H1 (cell line): ENCODE results near the gene PHF8. TPM values are rescaled to one million over a fixed set of nuclear protein-coding genes. Genes with fewer than 3 reads are reported as not detected.

ENCODE experiments used
- CTCF ChIA-PET: fragments of 300-600 bp; sonication (Branson Sonifier 250); formaldehyde crosslinking; loops from one replicate; lab custom pipeline; 2021; ENCODE audit not compliant: partially characterized antibody; lab: Charles Lee
- POLR2A ChIA-PET: fragments of 300-600 bp; sonication (Branson Sonifier 250); formaldehyde crosslinking; loops from one replicate; lab custom pipeline; 2021; ENCODE audit warnings: inconsistent platforms; ENCODE audit not compliant: partially characterized antibody; lab: Charles Lee
- DNase-seq, 2 experiments: peaks; one replicate each; pipeline versions ENCODE4 v3.0.0 to v3.0.0-alpha.2; 2010 to 2022; ENCODE audit warnings: low spot score in 2 of 2, low read depth in 1 of 2, mixed read lengths in 1 of 2
- FAIRE-seq: peaks from 2 replicates; lab custom pipeline; 2011; peaks lifted over from hg19 to GRCh38; lab: Jason Lieb, UNC
- H2AFZ ChIP-seq: 2 replicates; pipeline ENCODE4 v1.8.1; 2012; ENCODE audit warnings: low read length, inconsistent platforms
- H2AK5ac ChIP-seq: 2 replicates; pipeline ENCODE4 v1.6.1; 2013; ENCODE audit warnings: low read depth, low read length
- H2BK120ac ChIP-seq: replicated peaks from 2 replicates; pipeline ENCODE3; 2013; ENCODE audit warnings: low read depth, low read length, inconsistent platforms
- H2BK12ac ChIP-seq: 2 replicates; pipeline ENCODE4 v1.6.1; 2013; ENCODE audit warnings: low read depth, low read length
- H2BK15ac ChIP-seq: 2 replicates; pipeline ENCODE4 v1.6.1; 2013; ENCODE audit warnings: low read length
- H2BK20ac ChIP-seq: 2 replicates; pipeline ENCODE4 v1.6.1; 2013; ENCODE audit warnings: low read length
- H2BK5ac ChIP-seq: 2 replicates; pipeline ENCODE4 v1.6.1; 2013; ENCODE audit warnings: low read depth, low read length
- H3K14ac ChIP-seq: 2 replicates; pipeline ENCODE4 v1.6.1; 2013; ENCODE audit warnings: inconsistent platforms; ENCODE audit not compliant: insufficient read length
- H3K18ac ChIP-seq: 2 replicates; pipeline ENCODE4 v1.6.1; 2013; ENCODE audit warnings: low read length; ENCODE audit errors: extremely low read depth
- H3K23ac ChIP-seq: 2 replicates; pipeline ENCODE4 v1.6.1; 2013; ENCODE audit warnings: inconsistent platforms; ENCODE audit not compliant: insufficient read length
- H3K23me2 ChIP-seq: 2 replicates; pipeline ENCODE4 v1.6.1; 2013; ENCODE audit warnings: low read depth, low read length
- H3K27ac ChIP-seq: 2 replicates; pipeline ENCODE4 v1.6.1; 2011; ENCODE audit warnings: low read depth, low read length, inconsistent platforms
- H3K27me3 ChIP-seq, 4 experiments: replicated peaks in 1 of 4; 1 replicate in 1 of 4; 2 replicates in 3 of 4; pipeline versions ENCODE4 v1.6.1 to v1.8.1; 2011 to 2013; ENCODE audit warnings: low read length in 3 of 4, mild to moderate bottlenecking in 3 of 4, inconsistent platforms in 2 of 4, mixed read lengths in 2 of 4, moderate library complexity in 1 of 4; ENCODE audit not compliant: control insufficient read depth in 3 of 4, insufficient read depth in 3 of 4; ENCODE audit errors: extremely low read depth in 1 of 4
- H3K36me3 ChIP-seq, 4 experiments: 2 replicates each; pipeline versions ENCODE4 v1.6.1 to v1.8.1; 2011 to 2013; ENCODE audit warnings: mild to moderate bottlenecking in 4 of 4, low read length in 3 of 4, moderate library complexity in 2 of 4, control low read depth in 1 of 4, inconsistent platforms in 1 of 4; ENCODE audit not compliant: insufficient read depth in 4 of 4, control insufficient read depth in 2 of 4
- H3K4ac ChIP-seq: replicated peaks from 2 replicates; pipeline ENCODE3; 2013; ENCODE audit warnings: low read length, low read depth, mixed read lengths, inconsistent platforms; ENCODE audit not compliant: insufficient read length
- H3K4me1 ChIP-seq, 4 experiments: replicated peaks in 1 of 4; 1 replicate in 1 of 4; 2 replicates in 3 of 4; pipeline versions ENCODE4 v1.6.1 to v1.8.1; 2011 to 2013; ENCODE audit warnings: low read length in 3 of 4, inconsistent platforms in 2 of 4, mixed read lengths in 1 of 4; ENCODE audit not compliant: insufficient read depth in 4 of 4, control insufficient read depth in 3 of 4
- H3K4me2 ChIP-seq, 2 experiments: 2 replicates each; pipeline versions ENCODE4 v1.6.1 to v1.8.1; 2011 to 2013; ENCODE audit warnings: low read depth in 2 of 2, low read length in 2 of 2, control low read depth in 1 of 2, inconsistent platforms in 1 of 2, mild to moderate bottlenecking in 1 of 2; ENCODE audit not compliant: insufficient read depth in 1 of 2
- H3K4me3 ChIP-seq, 4 experiments: fragments of 200-600, 300-600 bp in 1 of 4; sonication (generic), shearing (Covaris generic), sonication (Bioruptor Twin) in 1 of 4; 2 replicates each; pipeline versions ENCODE4 v1.5.1 to v1.8.1; 2011 to 2016; ENCODE audit warnings: low read length in 4 of 4, low read depth in 3 of 4, control low read depth in 2 of 4, inconsistent platforms in 2 of 4, mild to moderate bottlenecking in 2 of 4, mixed read lengths in 1 of 4, moderate library complexity in 1 of 4; ENCODE audit not compliant: insufficient read depth in 2 of 4; ENCODE audit errors: extremely low read depth in 1 of 4
- H3K56ac ChIP-seq: replicated peaks from 2 replicates; pipeline ENCODE3; 2013; ENCODE audit warnings: low read depth, mild to moderate bottlenecking, mixed read lengths, low read length, inconsistent platforms; ENCODE audit not compliant: insufficient read length
- H3K79me1 ChIP-seq: 2 replicates; pipeline ENCODE4 v1.6.1; 2013; ENCODE audit warnings: low read depth, low read length, control low read depth
- H3K79me2 ChIP-seq, 2 experiments: 2 replicates each; pipeline versions ENCODE4 v1.6.1 to v1.8.1; 2012 to 2013; ENCODE audit warnings: low read length in 2 of 2, mild to moderate bottlenecking in 2 of 2, inconsistent platforms in 1 of 2; ENCODE audit not compliant: insufficient read depth in 2 of 2, control insufficient read depth in 1 of 2
- H3K9ac ChIP-seq, 4 experiments: replicated peaks in 1 of 4; 1 replicate in 1 of 4; 2 replicates in 3 of 4; pipeline versions ENCODE4 v1.6.1 to v1.8.1; 2011 to 2013; ENCODE audit warnings: low read depth in 3 of 4, low read length in 3 of 4, control low read depth in 2 of 4, mild to moderate bottlenecking in 2 of 4, moderate library complexity in 2 of 4, inconsistent platforms in 1 of 4; ENCODE audit errors: extremely low read depth in 1 of 4
- H3K9me3 ChIP-seq, 2 experiments: 2 replicates each; pipeline versions ENCODE4 v1.6.1 to v1.8.1; 2012 to 2013; ENCODE audit warnings: mild to moderate bottlenecking in 2 of 2, moderate library complexity in 2 of 2, control low read depth in 1 of 2, inconsistent platforms in 1 of 2, low read depth in 1 of 2, low read length in 1 of 2, mixed read lengths in 1 of 2; ENCODE audit not compliant: insufficient read depth in 2 of 2
- H4K20me1 ChIP-seq, 2 experiments: replicated peaks in 1 of 2; 2 replicates each; pipeline versions ENCODE3 to v1.8.1; 2011 to 2013; ENCODE audit warnings: inconsistent platforms in 2 of 2, low read length in 2 of 2, mild to moderate bottlenecking in 1 of 2; ENCODE audit not compliant: insufficient read depth in 2 of 2, control insufficient read depth in 1 of 2
- H4K5ac ChIP-seq: 2 replicates; pipeline ENCODE4 v1.6.1; 2013; ENCODE audit warnings: low read length, low read depth, mixed read lengths, inconsistent platforms; ENCODE audit not compliant: insufficient read length
- H4K8ac ChIP-seq: 2 replicates; pipeline ENCODE4 v1.8.0; 2013; ENCODE audit warnings: mild to moderate bottlenecking, moderate library complexity, low read length, inconsistent platforms; ENCODE audit not compliant: insufficient read depth; ENCODE audit errors: extremely low read depth
- H4K91ac ChIP-seq: replicated peaks from 2 replicates; pipeline ENCODE3; 2013; ENCODE audit warnings: low read length, mixed read lengths, inconsistent platforms; ENCODE audit not compliant: insufficient read length
- BRCA1 ChIP-seq: IDR thresholded peaks from 2 replicates; pipeline ENCODE4 v1.6.1; 2012; ENCODE audit warnings: low read depth, low read length, improper control_type of control experiment
- CBX5 ChIP-seq: fragments of 300-800, 300-1000 bp; sonication (generic); IDR thresholded peaks from 2 replicates; pipeline ENCODE4 v1.7.1; 2016; ENCODE audit warnings: antibody characterized with exemption, low read length, low read depth
- CTBP2 ChIP-seq: IDR thresholded peaks from 2 replicates; pipeline ENCODE4 v1.7.0; 2011; ENCODE audit warnings: borderline replicate concordance, mild to moderate bottlenecking, moderate library complexity, mixed read lengths, low read length; ENCODE audit not compliant: insufficient read depth, insufficient read length
- FOSL1 ChIP-seq: IDR thresholded peaks from 2 replicates; pipeline ENCODE4 v1.6.1; 2011; ENCODE audit warnings: mild to moderate bottlenecking, low read depth, low read length, moderate library complexity; ENCODE audit not compliant: insufficient read depth
- GABPA ChIP-seq: IDR thresholded peaks from 2 replicates; pipeline ENCODE4 v1.6.1; 2011; ENCODE audit warnings: mild to moderate bottlenecking, low read length, moderate library complexity, borderline replicate concordance; ENCODE audit not compliant: insufficient read depth
- MAFK ChIP-seq: IDR thresholded peaks from 2 replicates; pipeline ENCODE4 v1.6.1; 2012; ENCODE audit warnings: low read depth, mild to moderate bottlenecking, improper control_type of control experiment, low read length
- NANOG ChIP-seq: IDR thresholded peaks from 2 replicates; pipeline ENCODE4 v1.6.1; 2011; ENCODE audit warnings: low read length, low read depth, mild to moderate bottlenecking, inconsistent platforms; ENCODE audit not compliant: insufficient read depth, poor library complexity, severe bottlenecking
- POU5F1 ChIP-seq: IDR thresholded peaks from 2 replicates; pipeline ENCODE4 v1.6.1; 2011; ENCODE audit warnings: low read depth, mild to moderate bottlenecking, low read length, moderate library complexity
- SAP30 ChIP-seq: fragments of 300-600 bp; sonication (generic); IDR thresholded peaks from 2 replicates; pipeline ENCODE4 v1.7.1; 2012; ENCODE audit warnings: low read length, moderate library complexity, mild to moderate bottlenecking, inconsistent platforms; ENCODE audit not compliant: insufficient read depth, insufficient replicate concordance
- SIN3A ChIP-seq, 2 experiments: IDR thresholded peaks in 1 of 2; conservative IDR thresholded peaks in 1 of 2; 2 replicates each; pipeline ENCODE4 v1.6.1; 2011 to 2012; ENCODE audit warnings: low read length in 2 of 2, improper control_type of control experiment in 1 of 2, low read depth in 1 of 2, mild to moderate bottlenecking in 1 of 2
- SP2 ChIP-seq: IDR thresholded peaks from 2 replicates; pipeline ENCODE4 v1.6.1; 2012; ENCODE audit warnings: mild to moderate bottlenecking, low read length, inconsistent platforms
- TAF1 ChIP-seq: IDR thresholded peaks from 2 replicates; pipeline ENCODE4 v1.6.1; 2011; ENCODE audit warnings: mild to moderate bottlenecking, low read depth, low read length
- TBP ChIP-seq: IDR thresholded peaks from 2 replicates; pipeline ENCODE4 v1.6.1; 2011; ENCODE audit warnings: low read depth, low read length, improper control_type of control experiment
- TEAD4 ChIP-seq: IDR thresholded peaks from 2 replicates; pipeline ENCODE4 v1.6.1; 2012; ENCODE audit warnings: low read depth, low read length, inconsistent platforms, mixed read lengths
- WGBS, 2 experiments: shearing (Covaris generic) in 1 of 2; methylation state at CpG; one replicate each; pipeline versions ENCODE4 v1.1.6 to v1.1.7; 2013 to 2015; ENCODE audit warnings: low lambda C conversion rate in 2 of 2, mixed read lengths in 2 of 2, inconsistent platforms in 1 of 2, low coverage in 1 of 2, missing lambda C conversion rate in 1 of 2; ENCODE audit not compliant: insufficient replicate concordance in 2 of 2, insufficient coverage in 1 of 2, insufficient read length in 1 of 2; ENCODE audit errors: extremely low coverage in 1 of 2, missing lambda C conversion rate in 1 of 2; 5-methylcytosine and 5-hydroxymethylcytosine counted together
- polyA plus RNA-seq, 7 experiments: library from polyadenylated mRNA; depleted of rRNA in 3 of 7; stranded (reverse) in 5 of 7; unstranded in 2 of 7; fragments of >200 nt in 5 of 7; fragments of 200-250 nt in 2 of 7; gene quantifications; 1 replicate in 5 of 7; 2 replicates in 1 of 7; 4 replicates in 1 of 7; pipeline versions ENCODE4 v1.2.1 to v1.2.3, GENCODE V29; 2011 to 2013; ENCODE audit warnings: missing spikeins in 2 of 7, mixed read lengths in 2 of 7
- total RNA-seq: library from RNA; stranded (reverse); fragmentation: NEBNext Ultra II Directional; extraction: Animal tissue kit (Norgen Biotek cat#: 25700); gene quantifications from 2 replicates; pipeline ENCODE4 v1.2.1, GENCODE V29; 2021

Gene PHF8
- total and polyA plus RNA-seq, 2 of the 8 experiments (the other 6 are each of a cell fraction or from before 2014, with no cell fraction given): 14.6 to 27.6 TPM

DNA sequence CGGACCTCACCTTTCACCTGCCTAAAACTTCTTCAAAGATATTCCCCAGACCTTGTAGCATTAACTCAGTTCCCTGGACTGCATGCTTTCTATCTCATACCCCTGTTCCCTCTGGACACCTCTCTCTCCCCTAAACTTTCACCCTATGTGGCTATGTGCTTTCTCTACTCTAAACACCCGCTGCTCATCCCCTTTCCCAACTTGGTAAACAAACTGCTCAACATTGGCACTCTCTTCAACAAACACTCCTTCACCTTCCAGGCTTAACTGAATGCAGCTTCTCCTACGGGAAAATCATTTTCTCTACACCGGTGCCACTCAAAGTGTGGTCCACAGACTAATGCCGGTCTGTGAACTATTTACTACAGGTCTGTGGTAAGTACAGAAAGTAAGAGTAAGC, 19.9 kb downstream of the PHF8 start:
- no peaks in the 10 kb centered on the region for H3K79me1 ChIP-seq
- H2BK12ac ChIP-seq: no peak overlapping the region
- CTCF ChIA-PET: no interaction called here
- no peak overlapping the region for H2BK120ac ChIP-seq
- no peak overlapping the region for H3K14ac ChIP-seq
- H3K4me3 ChIP-seq: no peak overlapping the region
- H3K36me3 ChIP-seq: peaks cover 0 to 12% (median 4%) of the 10 kb centered on the region in 4 experiments; a peak in 4 of 8 replicates
- no peak overlapping the region for H3K27ac ChIP-seq
- no peak overlapping the region for H3K4ac ChIP-seq
- H2AK5ac ChIP-seq: no peak overlapping the region
- H3K9me3 ChIP-seq: no peaks in the 10 kb centered on the region
- no peak overlapping the region for H2BK15ac ChIP-seq
- no peak for FAIRE-seq
- H3K56ac ChIP-seq: no peak overlapping the region
- POLR2A ChIA-PET: no interaction called here
- H4K5ac ChIP-seq: no peak overlapping the region
- H3K23ac ChIP-seq: no peak overlapping the region
- no peak overlapping the region for H3K4me2 ChIP-seq
- no peak overlapping the region for H3K18ac ChIP-seq
- H4K8ac ChIP-seq: no peak overlapping the region
- no peak overlapping the region for H2BK20ac ChIP-seq
- no peaks in the 10 kb centered on the region; the same call in 1 of the 2 replicates for H3K23me2 ChIP-seq
- no peaks in the 10 kb centered on the region for H3K4me1 ChIP-seq
- H4K20me1 ChIP-seq: no peaks in the 10 kb centered on the region
- 87% methylated on average over 5 of the region's 5 CpGs; no CpG with 5 or more reads in 1 of the 2 experiments for WGBS, 2 experiments
- no peak overlapping the region for H3K9ac ChIP-seq
- H2AFZ ChIP-seq: no peak overlapping the region
- no peak for DNase-seq
- H3K27me3 ChIP-seq: no peaks in the 10 kb centered on the region
- H4K91ac ChIP-seq: no peak overlapping the region
- no peak overlapping the region for H2BK5ac ChIP-seq
- H3K79me2 ChIP-seq: no peaks in the 10 kb centered on the region
- no peak for TF ChIP-seq SP2
- no peak for TF ChIP-seq FOSL1
- no peak for TF ChIP-seq SAP30
- no peak for TF ChIP-seq CTBP2
- TF ChIP-seq CBX5: no peak
- TF ChIP-seq MAFK: no peak
- TF ChIP-seq GABPA: no peak
- TF ChIP-seq TAF1: no peak
- TF ChIP-seq TBP: no peak
- no peak for TF ChIP-seq POU5F1
- TF ChIP-seq SIN3A (conservative IDR thresholded peaks at IDR 0.05 in 1 of 2, IDR thresholded peaks at IDR 0.05 in 1 of 2; ENCODE audit: low read depth in 1 of 2, low read length in 2 of 2): no peak
- TF ChIP-seq TEAD4: no peak
- TF ChIP-seq BRCA1: no peak
- TF ChIP-seq NANOG: no peak
